Liver (tissue), 3 donors: ENCODE results near the gene RASSF3.

Experiments
- CTCF ChIP-seq: fragments of 150-350 bp; IDR thresholded peaks from 2 replicates; pipeline ENCODE4 v1.5.1; 2017; ENCODE audit warnings: improper control_type of control experiment, low read depth, low read length; ENCODE audit not compliant: missing input control
- MAX ChIP-seq: IDR thresholded peaks from 2 replicates; pipeline ENCODE4 v1.6.1; 2016; ENCODE audit warnings: antibody characterized with exemption
- NR2F2 ChIP-seq: IDR thresholded peaks from 2 replicates; pipeline ENCODE4 v1.6.1; 2016; ENCODE audit warnings: antibody characterized with exemption
- REST ChIP-seq: IDR thresholded peaks from 2 replicates; pipeline ENCODE4 v1.6.1; 2016; ENCODE audit warnings: antibody characterized with exemption, mild to moderate bottlenecking
- RXRA ChIP-seq, 2 donors: IDR thresholded peaks; 2 replicates each; pipeline ENCODE4 v1.6.1; 2017 to 2018; ENCODE audit warnings: antibody characterized with exemption in 2 of 2, mild to moderate bottlenecking in 1 of 2
- TAF1 ChIP-seq: conservative IDR thresholded peaks from 2 replicates; pipeline ENCODE4 v1.6.1; 2016; ENCODE audit warnings: antibody characterized with exemption, mild to moderate bottlenecking
- donor health status: healthy.
- donor health status: healthy.

GRCh38 chr12:64580681-64581080, 29.6 kb upstream of the RASSF3 start:
- TF ChIP-seq REST (no peak), CTCF (no peak), RXRA (IDR thresholded peaks at IDR 0.05) (no peak), NR2F2 (no peak), MAX (no peak), TAF1 (no peak)
